Heart right ventricle (tissue), 16 donors: ENCODE measurements around the gene TIMM44. TPM values are rescaled to one million over a fixed set of nuclear protein-coding genes. Genes with fewer than 3 reads are reported as not detected.

Experiments used
- ATAC-seq, 8 donors: fragments of 200-7000 bp; cut with Tn5 transposase; one replicate each; pipeline ENCODE4 v1.9.1; 2020; ENCODE audit warnings: mild to moderate bottlenecking in 8 of 8, moderate library complexity in 8 of 8, moderate number of reproducible peaks in 1 of 8
- DNase-seq, 2 donors: peaks; one replicate each; pipeline ENCODE4 v3.0.0-alpha.2; 2020
- H3K27ac ChIP-seq, 10 donors: fragments of 200-600 bp; sonication (generic) in 2 of 10; one replicate each; pipeline versions ENCODE4 v1.5.0 to v1.8.0; 2020 to 2022; ENCODE audit warnings: mild to moderate bottlenecking in 3 of 10
- H3K27me3 ChIP-seq, 7 donors: fragments of 200-600 bp; one replicate each; pipeline ENCODE4 v1.8.0; 2021 to 2022; ENCODE audit warnings: mild to moderate bottlenecking in 2 of 7
- H3K36me3 ChIP-seq, 9 donors: fragments of 200-600 bp; sonication (generic) in 1 of 9; one replicate each; pipeline versions ENCODE4 v1.5.0 to v1.8.0; 2020 to 2022; ENCODE audit warnings: mild to moderate bottlenecking in 2 of 9
- H3K4me1 ChIP-seq, 9 donors: fragments of 200-600 bp; sonication (generic) in 1 of 9; one replicate each; pipeline versions ENCODE4 v1.5.0 to v1.8.0; 2020 to 2022; ENCODE audit warnings: mild to moderate bottlenecking in 4 of 9
- H3K4me3 ChIP-seq, 10 donors: fragments of 200-600 bp; sonication (generic) in 2 of 10; one replicate each; pipeline versions ENCODE4 v1.5.0 to v1.8.0; 2020 to 2022; ENCODE audit warnings: mild to moderate bottlenecking in 7 of 10, moderate library complexity in 2 of 10
- H3K9me3 ChIP-seq, 11 donors: fragments of 200-600 bp in 10 of 11; sonication (generic) in 2 of 11; one replicate each; pipeline versions ENCODE4 v1.5.0 to v1.8.0; 2013 to 2022; ENCODE audit warnings: mild to moderate bottlenecking in 2 of 11, control low read depth in 1 of 11, moderate library complexity in 1 of 11
- CTCF ChIP-seq, 9 donors: fragments of 200-600 bp; sonication (generic) in 2 of 9; IDR thresholded peaks; one replicate each; pipeline versions ENCODE4 v1.5.0 to v1.8.0; 2021 to 2022; ENCODE audit warnings: antibody characterized with exemption in 9 of 9, mild to moderate bottlenecking in 5 of 9, moderate library complexity in 1 of 9
- WGBS, 2 donors: extraction: QIAGEN DNeasy Blood & Tissue Kit; methylation state at CpG; one replicate each; pipeline ENCODE4 v1.1.7; 2013; ENCODE audit warnings: inconsistent platforms in 1 of 2; 5-methylcytosine and 5-hydroxymethylcytosine counted together
- intact Hi-C, 10 donors: fragments of 100-400 bp; cut with DNase I; formaldehyde crosslinking; loops; one replicate each; pipeline versions ENCODE4 v1.11.1 to v1.14.2; 2022
- polyA plus RNA-seq, 2 donors: library from polyadenylated mRNA; stranded (reverse); fragments of 200-250 nt; gene quantifications; one replicate each; pipeline ENCODE4 v1.2.3, GENCODE V29; 2013
- total RNA-seq, 10 donors: library from RNA; stranded (reverse); fragmentation: NEBNext Ultra II Directional in 3 of 10; extraction: Animal tissue kit (Norgen Biotek cat#: 25700) in 3 of 10; gene quantifications; one replicate each; pipeline versions ENCODE4 v1.2.1 to v1.2.4, GENCODE V29; 2021 to 2023
- donor health status: Arrhythmogenic right ventricular cardiomyopathy.
- donor health status: ischemic (EF 13 %, LVEDD 7.1; RV severe dilation, severe dysfunction).
- donor health status: healthy with polysubstance abuse.
- donor health status: DM: no; HTN: yes; CAD: no.
- donor health status: DM: no; HTN: no; CAD: no.
- donor health status: ischemic (EF 25% LVEDD 6.9; RV normal size, moderate dysfunction).
- donor health status: ischemic (EF 25% LVEDD 5.7; RV mildly dilated, moderate dysfunction).
- donor health status: healthy.
- donor health status: DM: yes; HTN: yes; CAD: no.
- donor health status: Ischemic cardiomyopathy.
- donor health status: ischemic (EF 35%, LVEDD 5.7; RV mildly dilated, moderate dysfunction).
- donor health status: nonischemic (EF 11% LVEDD 7.7; RV severe dilation, severe dysfunction).
- donor health status: DM: yes; HTN: yes; CAD: no.
- donor health status: PGD.
- donor health status: ischemic (EF 29% LVEDD 5.4; RV normal size, mild dysfunction).
- donor health status: nonischemic (EF 23%, LVEDD 6.1; RV moderate dilation, normal function).

TIMM44 gene
- total and polyA plus RNA-seq, 12 donors = 54.9 to 188 (median 73.1) TPM

- 91 to 96% methylated on average over 4 of the region's 4 CpGs for WGBS, 2 donors
- TF ChIP-seq CTCF (IDR thresholded peaks at IDR 0.05) = no peak
- intact Hi-C loops = loop anchor here in 7 of 10 donors (5.0 to 10.0 kb wide), 4 partner anchors 54 to 307 kb away; partner anchors contain the start of gene ELAVL1 (in 2 of the 7)
- no peaks in the 10 kb centered on the region for H3K36me3 ChIP-seq
- H3K27ac ChIP-seq = no peak overlapping the region
- H3K4me1 ChIP-seq = peaks cover 0 to 24% (median 9%) of the 10 kb centered on the region in 9 donors
- ATAC-seq = no peak
- H3K27me3 ChIP-seq = no peaks in the 10 kb centered on the region
- peaks cover 0 to 3% (median 0%) of the 10 kb centered on the region in 11 donors for H3K9me3 ChIP-seq
- H3K4me3 ChIP-seq = no peak overlapping the region
- DNase-seq = no peak
Observed at GRCh38 chr19:7947939-7948338, 4.5 kb upstream of the TIMM44 start.

- peak; percentile 80 to 93 (median 88) for TF ChIP-seq CTCF (IDR thresholded peaks at IDR 0.05)
- ATAC-seq (peak; percentile 47 to 85 (median 68)), DNase-seq (peak; percentile 80 to 86)
- 27 to 29% methylated on average over 18 of the region's 18 CpGs for WGBS, 2 donors
- intact Hi-C loops = loop anchor here in 9 of 10 donors (1.0 to 10.0 kb wide), 8 partner anchors 58 to 311 kb away; partner anchors contain the start of gene ELAVL1 (in 4 of the 9)
- H3K27me3 ChIP-seq = no peaks in the 10 kb centered on the region
- peaks cover 0 to 23% (median 15%) of the 10 kb centered on the region in 9 donors for H3K36me3 ChIP-seq
- peak overlapping the region in 9 of 10 donors; percentile 7 to 98 (median 87) for H3K27ac ChIP-seq
- peak overlapping the region; percentile 40 to 99 (median 87) for H3K4me3 ChIP-seq
- H3K4me1 ChIP-seq = peaks cover 4 to 26% (median 13%) of the 10 kb centered on the region in 9 donors
- H3K9me3 ChIP-seq = peaks cover 0 to 3% (median 0%) of the 10 kb centered on the region in 11 donors
Observed at GRCh38 chr19:7944177-7944761, 803 bp upstream of the TIMM44 start.

DNA sequence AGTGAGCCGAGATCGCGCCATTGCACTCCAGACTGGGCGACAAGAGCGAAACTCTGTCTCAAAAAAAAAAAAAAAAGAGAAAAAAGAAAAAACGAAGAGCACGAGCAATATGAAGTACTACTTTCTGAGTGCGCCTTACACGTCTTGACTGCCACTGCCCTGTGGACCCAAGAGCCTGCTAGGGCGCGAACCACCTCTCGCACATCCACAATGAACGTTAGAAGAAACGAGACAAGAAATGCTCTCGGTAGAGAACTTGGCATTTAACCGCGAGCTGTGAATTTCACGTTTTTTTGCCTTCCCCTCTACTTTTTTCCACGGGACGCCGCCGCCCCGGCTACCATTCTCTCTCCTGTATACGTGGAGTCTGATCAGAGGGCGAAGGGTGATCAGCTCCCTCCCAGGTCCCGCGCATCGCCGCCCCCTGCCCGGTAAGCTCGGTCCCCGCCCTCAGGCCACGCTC, 454 bp downstream of the TIMM44 start:
- peak overlapping the region; percentile 85 to 98 (median 96) for H3K27ac ChIP-seq
- H3K36me3 ChIP-seq = peaks cover 0 to 36% (median 18%) of the 10 kb centered on the region in 9 donors
- 4 to 6% methylated on average over 33 of the region's 33 CpGs for WGBS, 2 donors
- no peak for DNase-seq
- intact Hi-C loops = loop anchor here in 6 of 10 donors (5.0 to 10.0 kb wide), 4 partner anchors 62 to 312 kb away; partner anchors contain the start of gene ELAVL1 (in 2 of the 6)
- no peak for TF ChIP-seq CTCF (IDR thresholded peaks at IDR 0.05)
- peaks cover 0 to under 1% (median 0%) of the 10 kb centered on the region in 11 donors for H3K9me3 ChIP-seq
- H3K4me3 ChIP-seq = peak overlapping the region; percentile 67 to 99 (median 89)
- H3K4me1 ChIP-seq = peaks cover 4 to 26% (median 13%) of the 10 kb centered on the region in 9 donors
- ATAC-seq = peak in 3 of 8 donors; percentile 3 to 50 (median 15)
- no peaks in the 10 kb centered on the region for H3K27me3 ChIP-seq

GRCh38 chr19:7941895-7942596, 1.4 kb downstream of the TIMM44 start:
- intact Hi-C loops = loop anchor here in 6 of 10 donors (5.0 to 10.0 kb wide), 4 partner anchors 63 to 313 kb away; partner anchors contain the start of gene ELAVL1 (in 2 of the 6)
- 92 to 93% methylated on average over 19 of the region's 19 CpGs for WGBS, 2 donors
- no peak for DNase-seq
- Histone ChIP-seq H3K36me3 (peaks cover 0 to 46% (median 27%) of the 10 kb centered on the region in 9 donors), H3K27me3 (no peaks in the 10 kb centered on the region), H3K4me1 (peaks cover 4 to 26% (median 13%) of the 10 kb centered on the region in 9 donors), H3K9me3 (no peaks in the 10 kb centered on the region), H3K4me3 (peak overlapping the region in 6 of 10 donors; percentile 72 to 99 (median 87)), H3K27ac (no peak overlapping the region)
- no peak for TF ChIP-seq CTCF (IDR thresholded peaks at IDR 0.05)
- no peak for ATAC-seq
